ENCODE results near the gene KCNMA1.

DNA sequence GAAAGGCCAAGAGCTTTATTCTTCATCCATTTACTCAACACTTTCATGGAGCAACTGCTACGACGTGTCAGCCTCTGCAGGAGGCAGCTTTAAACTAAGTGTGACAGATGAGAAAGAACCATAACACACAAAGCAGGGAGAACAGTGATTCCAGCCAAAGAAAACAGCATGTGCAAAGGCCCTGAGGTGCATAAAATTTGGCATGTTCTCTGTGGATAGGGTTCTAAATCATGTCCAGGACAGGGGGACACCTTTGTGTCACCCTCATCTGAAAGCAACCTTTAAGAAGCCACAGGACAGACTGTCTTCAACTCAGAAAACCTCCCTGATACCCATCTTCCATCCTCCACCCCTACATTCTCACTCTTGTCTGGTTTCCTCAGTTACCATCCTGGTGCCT is 116.6 kb downstream of the KCNMA1 start:
- TF ChIP-seq EGR1 (IDR thresholded peaks at IDR 0.05) = no peak
- no peak for TF ChIP-seq TAF1 (IDR thresholded peaks at IDR 0.05; ENCODE audit: low read depth)
- no peak for TF ChIP-seq CEBPB (IDR thresholded peaks at IDR 0.05)
- TF ChIP-seq REST (IDR thresholded peaks at IDR 0.05; ENCODE audit: low read depth) = no peak
- TF ChIP-seq YY1 (IDR thresholded peaks at IDR 0.05; ENCODE audit: low read depth) = no peak

Measured in Ishikawa (cell line).